Adipocyte (in vitro differentiated cells): ENCODE data around the gene PLEKHA6.

Experiments
- DNase-seq: peaks from one replicate; pipeline ENCODE4 v3.0.0-alpha.2; 2015; ENCODE audit warnings: low read depth
- H3K27me3 ChIP-seq: replicated peaks from 2 replicates; pipeline ENCODE4 v1.7.0; 2013; ENCODE audit warnings: mild to moderate bottlenecking, low read length, moderate library complexity; ENCODE audit not compliant: control insufficient read depth, insufficient read depth
- H3K36me3 ChIP-seq: 2 replicates; pipeline ENCODE4 v1.7.0; 2013; ENCODE audit warnings: low read length, mild to moderate bottlenecking, moderate library complexity; ENCODE audit not compliant: control insufficient read depth, insufficient read depth, severe bottlenecking
- H3K4me1 ChIP-seq: 2 replicates; pipeline ENCODE4 v1.7.0; 2013; ENCODE audit warnings: mild to moderate bottlenecking, low read length, moderate library complexity; ENCODE audit not compliant: control insufficient read depth, insufficient read depth
- H3K4me3 ChIP-seq: 2 replicates; pipeline ENCODE4 v1.7.0; 2013; ENCODE audit warnings: mild to moderate bottlenecking, low read length, moderate library complexity
- H3K9ac ChIP-seq: 2 replicates; pipeline ENCODE4 v1.7.0; 2013; ENCODE audit warnings: mild to moderate bottlenecking, low read length, moderate library complexity
- H3K9me3 ChIP-seq: 2 replicates; pipeline ENCODE4 v1.7.0; 2013; ENCODE audit warnings: mild to moderate bottlenecking, low read length, moderate library complexity; ENCODE audit not compliant: control insufficient read depth

PLEKHA6 gene

GRCh38 chr1:204400882-204401510 lies 41.3 kb upstream of the PLEKHA6 start:
- H3K4me1 ChIP-seq, result peaks cover 16% of the 10 kb centered on the region
- H3K9ac ChIP-seq, result no peak overlapping the region
- DNase-seq, result no peak
- H3K27me3 ChIP-seq, result no peaks in the 10 kb centered on the region
- H3K9me3 ChIP-seq, result no peaks in the 10 kb centered on the region
- H3K4me3 ChIP-seq, result no peak overlapping the region
- peaks cover 91% of the 10 kb centered on the region for H3K36me3 ChIP-seq

GRCh38 chr1:204398197-204399125 lies 38.7 kb upstream of the PLEKHA6 start:
- Histone ChIP-seq H3K9me3 (no peaks in the 10 kb centered on the region), H3K9ac (no peak overlapping the region), H3K4me1 (no peaks in the 10 kb centered on the region), H3K4me3 (no peak overlapping the region), H3K27me3 (no peaks in the 10 kb centered on the region), H3K36me3 (peaks cover 65% of the 10 kb centered on the region)
- peak; percentile 88 for DNase-seq

GRCh38 chr1:204396015-204396583 lies 36.4 kb upstream of the PLEKHA6 start:
- Histone ChIP-seq H3K36me3 (peaks cover 42% of the 10 kb centered on the region), H3K9me3 (peaks cover 6% of the 10 kb centered on the region), H3K27me3 (no peaks in the 10 kb centered on the region), H3K9ac (no peak overlapping the region), H3K4me3 (no peak overlapping the region), H3K4me1 (no peaks in the 10 kb centered on the region)
- no peak for DNase-seq

- Histone ChIP-seq H3K4me1 (no peaks in the 10 kb centered on the region), H3K9me3 (peaks cover 6% of the 10 kb centered on the region), H3K27me3 (no peaks in the 10 kb centered on the region), H3K9ac (no peak overlapping the region), H3K36me3 (no peaks in the 10 kb centered on the region), H3K4me3 (no peak overlapping the region)
- DNase-seq, result no peak
Measured at GRCh38 chr1:204391629-204392028, 31.9 kb upstream of the PLEKHA6 start.

GRCh38 chr1:204390751-204391466 lies 31.2 kb upstream of the PLEKHA6 start:
- Histone ChIP-seq H3K9ac (no peak overlapping the region), H3K36me3 (no peaks in the 10 kb centered on the region), H3K4me3 (no peak overlapping the region), H3K4me1 (no peaks in the 10 kb centered on the region), H3K27me3 (no peaks in the 10 kb centered on the region), H3K9me3 (peaks cover 6% of the 10 kb centered on the region)
- peak; percentile 55 for DNase-seq

GRCh38 chr1:204385727-204386126 lies 26.0 kb upstream of the PLEKHA6 start:
- DNase-seq, result no peak
- H3K4me1 ChIP-seq, result peaks cover 3% of the 10 kb centered on the region
- H3K4me3 ChIP-seq, result no peak overlapping the region
- no peak overlapping the region for H3K9ac ChIP-seq
- H3K9me3 ChIP-seq, result no peaks in the 10 kb centered on the region
- no peaks in the 10 kb centered on the region for H3K36me3 ChIP-seq
- peaks cover 25% of the 10 kb centered on the region for H3K27me3 ChIP-seq

GRCh38 chr1:204384636-204385352 lies 25.1 kb upstream of the PLEKHA6 start:
- Histone ChIP-seq H3K9ac (no peak overlapping the region), H3K27me3 (peaks cover 34% of the 10 kb centered on the region), H3K9me3 (no peaks in the 10 kb centered on the region), H3K36me3 (no peaks in the 10 kb centered on the region), H3K4me1 (peaks cover 3% of the 10 kb centered on the region), H3K4me3 (no peak overlapping the region)
- peak; percentile 46 for DNase-seq

- DNase-seq, result no peak
- H3K9me3 ChIP-seq, result no peaks in the 10 kb centered on the region
- peaks cover 48% of the 10 kb centered on the region for H3K27me3 ChIP-seq
- no peak overlapping the region for H3K9ac ChIP-seq
- peaks cover 4% of the 10 kb centered on the region for H3K4me1 ChIP-seq
- no peak overlapping the region for H3K4me3 ChIP-seq
- H3K36me3 ChIP-seq, result no peaks in the 10 kb centered on the region
Measured at GRCh38 chr1:204383163-204383904, 23.6 kb upstream of the PLEKHA6 start.

- H3K27me3 ChIP-seq, result peaks cover 55% of the 10 kb centered on the region
- H3K4me3 ChIP-seq, result no peak overlapping the region
Measured at GRCh38 chr1:204382714-204383083, 23.0 kb upstream of the PLEKHA6 start.

GRCh38 chr1:204380293-204380831 lies 20.6 kb upstream of the PLEKHA6 start:
- Histone ChIP-seq H3K4me3 (no peak overlapping the region), H3K9ac (no peak overlapping the region), H3K9me3 (no peaks in the 10 kb centered on the region), H3K4me1 (peaks cover 15% of the 10 kb centered on the region), H3K36me3 (no peaks in the 10 kb centered on the region), H3K27me3 (peaks cover 78% of the 10 kb centered on the region)
- no peak for DNase-seq

More at GRCh38 chr1:204382714-204383083, 23.0 kb upstream of the PLEKHA6 start:
- Histone ChIP-seq H3K4me1 (peaks cover 11% of the 10 kb centered on the region), H3K9ac (no peak overlapping the region), H3K36me3 (no peaks in the 10 kb centered on the region), H3K9me3 (no peaks in the 10 kb centered on the region)
- no peak for DNase-seq
